ENCODE measurements around the gene FCRL1.

Gene FCRL1

DNA sequence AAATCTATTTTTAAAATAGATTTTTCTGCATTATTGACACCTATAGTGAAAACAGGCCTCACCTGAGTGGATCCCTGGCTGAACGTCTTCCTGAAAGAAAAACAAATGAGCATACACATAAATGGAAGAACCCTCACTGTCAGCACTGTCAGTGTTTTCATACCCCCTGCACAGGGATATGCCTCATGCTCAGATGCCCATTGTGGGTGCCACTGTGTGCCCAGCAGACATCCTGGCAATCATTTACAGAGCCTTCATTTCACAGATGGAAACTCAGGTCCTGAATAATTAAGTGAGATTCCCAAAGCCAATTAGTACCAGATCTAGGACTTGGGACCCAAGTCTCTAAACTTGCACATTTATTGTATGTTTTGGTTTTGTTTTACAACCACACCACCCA lies 19.9 kb downstream of the FCRL1 start:
- no peak for DNase-seq (ENCODE audit: low read depth in 2 of 2)

DNA sequence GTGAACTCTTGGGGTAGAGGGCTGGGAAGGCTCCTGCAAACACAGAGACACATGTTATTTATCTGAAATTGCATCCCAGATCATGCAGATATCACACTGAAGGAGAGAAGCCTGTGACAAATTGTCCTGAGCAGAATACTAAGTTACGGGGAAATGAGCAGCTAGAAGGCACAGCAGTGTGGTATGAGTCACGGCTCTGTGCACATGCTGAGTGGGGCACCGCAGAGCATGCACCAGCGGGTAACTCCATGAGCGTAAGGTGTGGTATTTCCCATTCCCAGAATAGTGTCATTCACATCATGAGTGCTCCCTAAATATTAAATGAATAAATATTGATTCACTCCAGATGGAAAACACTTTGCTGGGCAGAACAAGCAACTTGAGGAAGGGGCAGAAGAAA lies 21.7 kb downstream of the FCRL1 start:
- DNase-seq (ENCODE audit: low read depth in 2 of 2), result no peak

DNA sequence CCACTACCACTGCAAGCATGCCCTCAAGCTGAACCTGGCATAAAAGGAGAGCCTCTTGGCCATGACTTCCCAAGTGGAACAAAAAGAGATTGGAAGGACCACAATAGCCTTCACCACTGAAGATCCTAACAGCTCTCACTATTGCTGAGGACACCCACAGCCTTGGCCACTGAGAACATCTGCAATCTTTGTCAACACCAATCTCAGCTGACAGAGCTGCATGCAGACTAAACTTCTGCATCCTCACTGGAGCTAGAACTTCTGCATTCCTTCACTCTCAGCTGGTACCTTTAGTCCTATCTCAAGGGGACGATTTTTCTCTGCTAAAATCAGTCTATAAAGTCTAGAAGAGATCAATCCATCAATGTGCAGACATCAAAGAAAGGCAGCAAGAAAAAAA lies 34.7 kb downstream of the FCRL1 start:
- no peak for DNase-seq (ENCODE audit: low read depth in 2 of 2)

DNA sequence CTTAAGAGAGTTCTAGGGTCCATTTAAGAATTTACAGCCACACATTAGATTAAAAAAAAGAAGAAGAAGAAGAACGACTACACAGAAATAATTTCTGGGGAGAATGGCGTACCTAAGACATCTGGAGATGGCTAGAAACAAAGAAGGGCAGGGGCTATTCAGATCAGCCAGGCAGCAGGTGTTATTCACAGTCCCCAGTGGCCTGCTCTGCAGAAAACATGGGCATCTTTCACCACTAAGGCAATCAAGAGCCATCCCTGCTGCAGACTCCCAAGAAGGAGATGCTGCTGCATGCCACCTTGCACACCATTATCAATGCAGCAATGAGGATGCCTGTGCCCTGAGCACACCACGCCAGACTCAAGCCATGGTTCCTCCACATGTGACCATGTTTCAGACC lies 35.1 kb downstream of the FCRL1 start:
- no peak for DNase-seq (ENCODE audit: low read depth in 2 of 2)

DNA sequence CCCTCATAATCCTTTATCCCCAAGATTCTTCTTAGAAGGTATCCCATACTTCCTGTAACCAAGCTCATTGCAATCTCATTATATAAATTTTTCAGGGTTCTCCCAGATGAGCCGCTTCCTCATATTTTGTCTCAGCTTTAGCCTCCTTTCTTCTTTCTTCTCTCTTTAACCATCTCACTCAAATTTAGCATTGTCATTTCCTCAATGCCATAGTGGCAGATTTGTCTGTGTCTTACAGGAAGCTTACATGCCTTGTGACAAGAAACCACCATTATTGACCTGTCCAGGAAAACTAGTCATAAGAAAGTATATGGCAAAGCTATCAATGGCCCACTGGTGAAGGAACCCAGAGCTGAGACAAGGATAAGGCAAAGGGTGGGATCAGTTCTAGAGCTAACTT lies 37.0 kb downstream of the FCRL1 start:
- no peak for DNase-seq (ENCODE audit: low read depth in 2 of 2)

DNA sequence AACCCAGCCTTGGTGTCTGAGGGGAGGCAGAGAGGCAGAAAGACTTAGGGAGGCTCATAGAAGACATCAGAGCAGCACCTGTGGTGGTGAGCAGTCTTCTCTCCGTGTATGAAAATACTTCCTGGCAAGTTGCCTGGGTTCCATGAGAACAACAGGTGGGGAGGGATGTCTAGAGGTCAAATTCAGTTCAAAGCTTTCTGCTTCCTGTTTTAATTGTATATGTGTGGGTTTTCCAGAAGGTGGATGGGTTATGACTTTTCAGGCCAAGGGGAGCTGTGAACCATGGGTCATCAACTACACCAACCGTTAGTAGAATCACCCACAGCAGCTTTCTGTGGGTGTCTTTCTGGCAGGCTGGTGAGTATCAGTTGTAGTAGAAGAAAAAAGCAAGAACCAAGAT lies 38.9 kb downstream of the FCRL1 start:
- no peak for DNase-seq (ENCODE audit: low read depth in 2 of 2)

- no peak for DNase-seq (ENCODE audit: low read depth in 2 of 2)
These were observed 42.9 kb downstream of the FCRL1 start, which contains the start of gene FCRL2 for GRCh38 chr1:157776971-157777391. TSS of gene FCRL2 (minus strand) at chr1:157777132. CDS start at chr1:157777073, 59 bp downstream.

GRCh38 chr1:157775101-157775870 lies 44.6 kb downstream of the FCRL1 start:
- no peak for DNase-seq (ENCODE audit: low read depth in 2 of 2)

GRCh38 chr1:157774412-157774811 lies 45.5 kb downstream of the FCRL1 start:
- no peak for DNase-seq (ENCODE audit: low read depth in 2 of 2)

- DNase-seq (ENCODE audit: low read depth in 2 of 2), result no peak
These were observed 46.2 kb downstream of the FCRL1 start for GRCh38 chr1:157773493-157774350.

DNA sequence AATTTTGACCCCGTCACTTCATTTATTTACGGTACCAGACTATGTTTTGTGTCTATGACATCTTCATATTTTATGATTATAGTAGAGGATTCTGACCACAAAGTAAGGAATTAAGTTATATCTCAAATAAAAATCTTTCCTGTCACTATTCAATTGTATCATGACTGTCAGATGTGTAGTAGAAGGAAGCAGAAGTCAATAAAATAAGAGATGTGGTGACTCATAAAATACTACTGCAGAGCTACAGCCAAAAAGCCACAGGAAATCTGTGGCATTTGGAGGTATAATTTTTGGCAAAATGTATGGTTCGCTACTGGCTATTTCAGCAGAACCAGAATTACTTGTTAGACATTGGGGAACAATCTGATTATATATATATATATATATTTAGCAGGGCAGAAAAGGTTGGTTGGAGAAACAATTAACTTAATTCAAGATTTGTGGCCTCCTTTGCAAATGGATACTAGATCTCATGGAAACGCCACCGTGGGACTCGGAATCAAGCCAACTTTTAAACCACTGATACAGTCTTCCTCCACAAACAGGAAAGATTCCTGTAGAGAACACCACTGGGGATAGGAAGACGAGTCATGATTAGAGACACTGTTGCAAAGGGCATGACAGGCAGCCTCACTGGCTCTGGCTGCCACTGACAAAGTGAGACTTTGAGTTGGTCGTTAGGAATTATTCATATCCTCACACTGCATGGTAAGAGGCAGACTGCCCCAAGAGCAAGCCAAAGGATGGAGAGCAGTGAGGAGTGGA lies 48.1 kb downstream of the FCRL1 start:
- no peak for DNase-seq (ENCODE audit: low read depth in 2 of 2)

DNA sequence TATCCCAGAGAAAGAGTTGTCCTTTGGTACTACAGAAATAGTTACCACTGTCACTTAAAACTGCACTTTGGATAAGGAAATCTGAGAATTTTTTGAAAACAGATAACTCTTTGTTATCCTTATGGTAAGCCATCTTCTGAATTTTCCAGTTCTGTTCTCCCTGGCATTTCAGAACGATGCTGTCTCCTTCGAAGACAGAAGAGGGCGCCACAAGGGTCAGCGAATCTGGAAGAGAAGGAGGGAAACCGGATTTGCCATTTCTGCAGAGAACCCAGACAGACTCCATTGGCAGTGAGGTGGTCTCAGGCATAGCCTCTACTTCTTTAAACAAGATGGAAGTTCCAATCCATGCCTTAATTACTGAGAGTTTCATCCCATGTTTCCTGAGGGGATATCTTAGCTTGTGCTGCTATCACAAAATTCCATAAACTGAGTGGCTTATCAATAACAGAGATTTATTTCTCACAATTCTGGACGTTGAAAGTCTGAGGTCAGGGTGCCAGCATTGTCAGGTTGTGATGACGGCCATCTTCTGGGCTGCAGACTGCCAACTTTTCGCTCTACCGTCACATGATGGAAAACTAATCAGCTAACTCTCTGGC lies 49.4 kb downstream of the FCRL1 start:
- DNase-seq (ENCODE audit: low read depth in 2 of 2), result no peak

DNA sequence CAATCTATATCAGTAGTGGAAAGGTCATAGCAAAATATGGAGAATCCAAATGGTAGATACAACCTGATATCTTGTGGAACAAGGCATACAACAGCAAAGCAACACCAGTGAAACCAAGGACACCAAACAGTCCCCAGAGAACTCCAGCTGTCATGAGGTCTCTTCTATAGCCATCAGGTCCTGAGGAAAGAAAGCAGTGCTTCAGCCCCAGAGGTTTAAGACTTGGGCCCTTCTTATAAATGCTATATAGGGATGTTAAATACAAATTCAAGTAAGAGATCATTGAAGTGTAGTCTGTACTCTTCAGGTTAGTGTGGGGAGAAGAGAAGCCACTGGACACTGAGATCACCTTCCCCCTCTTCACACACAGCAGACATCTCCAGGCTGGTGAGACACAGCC lies 53.1 kb downstream of the FCRL1 start:
- no peak for DNase-seq (ENCODE audit: low read depth in 2 of 2)

GRCh38 chr1:157758018-157758417 lies 61.9 kb downstream of the FCRL1 start:
- DNase-seq (ENCODE audit: low read depth in 2 of 2), result no peak

DNA sequence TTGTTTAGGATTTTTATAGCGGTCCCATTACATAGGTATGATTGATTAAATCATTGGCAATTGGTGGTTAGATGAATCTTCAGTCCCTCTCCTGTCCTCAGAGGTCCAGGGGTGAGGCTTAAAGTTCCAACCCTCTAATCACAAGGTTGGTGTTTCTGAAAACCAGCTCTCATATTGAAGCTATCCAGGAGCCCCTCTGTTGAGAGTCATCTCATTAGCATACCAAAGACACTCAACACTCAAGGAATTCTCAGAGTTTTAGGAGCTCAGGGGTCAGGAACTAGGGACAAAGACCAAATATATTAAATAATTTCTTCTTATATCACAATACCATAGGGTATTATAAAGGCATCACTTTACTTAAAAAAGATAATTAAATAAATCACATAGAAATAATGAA lies 66.3 kb downstream of the FCRL1 start:
- DNase-seq (ENCODE audit: low read depth in 2 of 2), result no peak

DNA sequence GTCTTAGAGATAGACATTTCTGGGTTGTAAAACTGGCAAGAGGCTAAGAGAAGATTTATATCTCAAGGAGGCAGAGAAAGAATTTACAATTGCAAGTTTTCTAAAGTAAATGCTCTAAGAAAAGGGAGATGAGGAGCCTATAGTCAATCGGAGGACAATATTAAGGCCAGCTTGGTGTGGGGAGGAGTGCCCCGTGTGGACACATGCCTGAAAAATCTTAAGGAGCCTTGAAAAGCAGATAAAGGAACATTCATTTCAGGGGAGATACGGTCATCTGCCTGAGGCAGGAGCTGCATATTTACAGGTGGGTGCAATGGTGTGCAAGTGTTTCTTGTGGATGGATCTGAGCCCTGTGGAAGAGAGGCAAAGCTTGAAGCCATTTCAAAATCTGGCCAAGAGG lies 68.6 kb downstream of the FCRL1 start:
- no peak for DNase-seq (ENCODE audit: low read depth in 2 of 2)

DNA sequence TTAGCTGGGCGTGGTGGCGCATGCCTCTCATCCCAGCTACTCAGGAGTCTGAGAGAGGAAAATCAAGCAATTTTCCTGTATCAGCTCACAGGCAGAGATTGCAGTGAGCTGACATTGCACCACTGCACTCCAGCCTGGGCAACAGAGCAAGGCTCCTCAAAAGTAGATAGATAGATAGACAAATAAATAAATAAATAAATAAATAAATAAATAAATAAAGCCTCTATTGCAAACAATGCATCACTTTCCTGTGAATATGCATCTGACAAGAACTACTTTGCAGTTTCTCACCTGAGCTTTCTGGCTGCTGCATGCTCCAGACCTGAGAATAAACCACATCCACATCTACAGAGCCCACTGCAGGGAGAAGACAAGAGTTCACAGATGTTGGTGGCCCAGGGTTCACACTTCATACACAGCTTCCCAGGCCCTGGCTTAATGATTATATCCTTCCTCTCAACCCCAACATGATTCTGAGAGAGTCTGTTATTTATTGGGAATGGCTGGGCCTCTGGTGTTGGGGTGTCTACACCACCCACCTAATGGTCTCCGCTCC lies 71.6 kb downstream of the FCRL1 start:
- DNase-seq (ENCODE audit: low read depth in 2 of 2), result no peak

All from stimulated activated CD4-positive, alpha-beta T cell treated with anti-CD3 and anti-CD28 coated beads, Interleukin-4, amount 100 ng/mL, for 48 hours (primary cell).